H1 (cell line): ENCODE results near the gene CDH26.

Experiments used
- ATF2 ChIP-seq: IDR thresholded peaks from 2 replicates; pipeline ENCODE4 v1.6.1; 2012; ENCODE audit warnings: low read length, inconsistent platforms
- BACH1 ChIP-seq: IDR thresholded peaks from 2 replicates; pipeline ENCODE4 v1.6.1; 2012; ENCODE audit warnings: low read length, improper control_type of control experiment
- BRCA1 ChIP-seq: IDR thresholded peaks from 2 replicates; pipeline ENCODE4 v1.6.1; 2012; ENCODE audit warnings: low read depth, low read length, improper control_type of control experiment
- CTCF ChIP-seq, 3 experiments: IDR thresholded peaks; 1 replicate in 2 of 3; 2 replicates in 1 of 3; pipeline versions ENCODE4 v1.5.1 to v1.6.1; 2011; ENCODE audit warnings: low read length in 3 of 3, mild to moderate bottlenecking in 3 of 3, inconsistent platforms in 2 of 3, low read depth in 1 of 3, moderate library complexity in 1 of 3; ENCODE audit not compliant: insufficient read depth in 1 of 3; ENCODE audit errors: control extremely low read depth in 1 of 3
- EZH2 ChIP-seq: fragments of 200-600 bp; sonication (generic); IDR thresholded peaks from 2 replicates; pipeline ENCODE4 v1.7.1; 2012; ENCODE audit warnings: low read depth, mild to moderate bottlenecking, moderate library complexity, low read length, inconsistent platforms; ENCODE audit not compliant: severe bottlenecking
- KDM1A ChIP-seq: fragments of 200-600, 300-600 bp; sonication (generic); IDR thresholded peaks from 2 replicates; pipeline ENCODE4 v1.7.1; 2016; ENCODE audit warnings: mild to moderate bottlenecking, low read length, borderline replicate concordance
- MAFK ChIP-seq: IDR thresholded peaks from 2 replicates; pipeline ENCODE4 v1.6.1; 2012; ENCODE audit warnings: low read depth, mild to moderate bottlenecking, improper control_type of control experiment, low read length
- MAX ChIP-seq: IDR thresholded peaks from 2 replicates; pipeline ENCODE4 v1.6.1; 2012; ENCODE audit warnings: inconsistent platforms
- POLR2A ChIP-seq, 2 experiments: IDR thresholded peaks; 1 replicate in 1 of 2; 2 replicates in 1 of 2; pipeline ENCODE4 v1.6.1; 2011; ENCODE audit warnings: low read depth in 2 of 2, low read length in 2 of 2, mild to moderate bottlenecking in 2 of 2; ENCODE audit errors: control extremely low read depth in 1 of 2
- RAD21 ChIP-seq, 2 experiments: IDR thresholded peaks in 1 of 2; conservative IDR thresholded peaks in 1 of 2; 2 replicates each; pipeline ENCODE4 v1.6.1; 2011; ENCODE audit warnings: low read depth in 2 of 2, low read length in 2 of 2, improper control_type of control experiment in 1 of 2, inconsistent platforms in 1 of 2, mild to moderate bottlenecking in 1 of 2, moderate library complexity in 1 of 2
- SIN3A ChIP-seq, 2 experiments: IDR thresholded peaks in 1 of 2; conservative IDR thresholded peaks in 1 of 2; 2 replicates each; pipeline ENCODE4 v1.6.1; 2011 to 2012; ENCODE audit warnings: low read length in 2 of 2, improper control_type of control experiment in 1 of 2, low read depth in 1 of 2, mild to moderate bottlenecking in 1 of 2
- TCF12 ChIP-seq: IDR thresholded peaks from 2 replicates; pipeline ENCODE4 v1.6.1; 2011; ENCODE audit warnings: low read depth, mild to moderate bottlenecking, low read length
- YY1 ChIP-seq: IDR thresholded peaks from 2 replicates; pipeline ENCODE4 v1.6.1; 2011; ENCODE audit warnings: low read depth, mild to moderate bottlenecking, low read length
- ZNF274 ChIP-seq: IDR thresholded peaks from 2 replicates; pipeline ENCODE4 v1.7.0; 2012; ENCODE audit warnings: low read length, borderline replicate concordance; ENCODE audit errors: extremely low read depth

- no peak for TF ChIP-seq YY1
- TF ChIP-seq MAFK, result no peak
- no peak for TF ChIP-seq ZNF274
- TF ChIP-seq RAD21 (IDR thresholded peaks at IDR 0.05 in 1 of 2, conservative IDR thresholded peaks at IDR 0.05 in 1 of 2; ENCODE audit: low read depth in 2 of 2, low read length in 2 of 2), result no peak
- no peak for TF ChIP-seq MAX
- no peak for TF ChIP-seq CTCF (IDR thresholded peaks at IDR 0.05; ENCODE audit: control extremely low read depth in 1 of 3, insufficient read depth in 1 of 3, low read depth in 1 of 3, low read length in 3 of 3)
- no peak for TF ChIP-seq POLR2A (IDR thresholded peaks at IDR 0.05; ENCODE audit: control extremely low read depth in 1 of 2, low read depth in 2 of 2, low read length in 2 of 2)
- TF ChIP-seq KDM1A, result no peak
- TF ChIP-seq EZH2, result no peak
- no peak for TF ChIP-seq ATF2
- no peak for TF ChIP-seq BRCA1
- TF ChIP-seq BACH1, result no peak
- TF ChIP-seq TCF12, result no peak
- TF ChIP-seq SIN3A (conservative IDR thresholded peaks at IDR 0.05 in 1 of 2, IDR thresholded peaks at IDR 0.05 in 1 of 2; ENCODE audit: low read depth in 1 of 2, low read length in 2 of 2), result no peak
Observed at GRCh38 chr20:59911041-59911440, 47.2 kb upstream of the CDH26 start.
